ENCODE measurements around the gene NETO1.

NETO1 gene, protein sequence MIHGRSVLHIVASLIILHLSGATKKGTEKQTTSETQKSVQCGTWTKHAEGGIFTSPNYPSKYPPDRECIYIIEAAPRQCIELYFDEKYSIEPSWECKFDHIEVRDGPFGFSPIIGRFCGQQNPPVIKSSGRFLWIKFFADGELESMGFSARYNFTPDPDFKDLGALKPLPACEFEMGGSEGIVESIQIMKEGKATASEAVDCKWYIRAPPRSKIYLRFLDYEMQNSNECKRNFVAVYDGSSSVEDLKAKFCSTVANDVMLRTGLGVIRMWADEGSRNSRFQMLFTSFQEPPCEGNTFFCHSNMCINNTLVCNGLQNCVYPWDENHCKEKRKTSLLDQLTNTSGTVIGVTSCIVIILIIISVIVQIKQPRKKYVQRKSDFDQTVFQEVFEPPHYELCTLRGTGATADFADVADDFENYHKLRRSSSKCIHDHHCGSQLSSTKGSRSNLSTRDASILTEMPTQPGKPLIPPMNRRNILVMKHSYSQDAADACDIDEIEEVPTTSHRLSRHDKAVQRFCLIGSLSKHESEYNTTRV

DNA sequence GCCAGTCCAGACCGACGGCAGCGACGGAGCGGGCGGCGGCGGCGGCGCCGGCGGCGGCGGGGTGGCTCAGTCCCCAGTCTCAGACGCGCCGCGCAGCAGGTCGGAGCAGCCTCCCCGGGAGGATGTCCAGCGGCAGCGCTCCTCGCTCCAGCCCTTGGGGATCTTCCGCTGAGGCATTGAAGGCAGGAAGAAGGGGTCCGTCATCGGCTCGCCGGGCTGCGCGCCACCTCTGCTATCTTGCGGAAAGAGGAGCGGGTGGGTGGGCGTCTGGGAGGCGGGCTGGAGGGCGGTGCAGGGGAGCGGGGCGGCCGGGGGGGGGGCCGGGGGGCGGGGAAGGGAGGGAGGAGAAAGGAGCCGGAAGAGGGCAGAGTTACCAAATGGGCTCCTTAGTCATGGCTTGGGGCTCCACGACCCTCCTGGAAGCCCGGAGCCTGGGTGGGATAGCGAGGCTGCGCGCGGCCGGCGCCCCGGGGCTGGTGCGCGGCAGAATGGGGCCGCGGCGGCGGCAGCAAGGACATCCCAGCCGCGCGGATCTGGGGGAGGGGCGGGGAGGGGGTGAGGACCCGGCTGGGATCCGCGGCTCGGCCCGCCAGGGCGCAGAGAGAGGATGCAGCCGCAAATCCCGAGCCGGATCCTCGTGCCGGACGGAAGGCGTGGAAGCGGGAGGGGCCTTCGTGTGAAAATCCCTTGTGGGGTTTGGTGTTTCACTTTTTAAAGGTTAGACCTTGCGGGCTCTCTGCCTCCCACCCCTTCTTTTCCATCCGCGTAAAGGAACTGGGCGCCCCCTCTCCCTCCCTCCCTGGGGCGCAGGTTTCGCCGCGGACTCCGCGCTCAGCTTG is at the start of gene NETO1:
Gene NETO1 (minus strand): TSS at position 242 of the 839 bp plus-strand sequence. CDS start 696 bp downstream, outside the sequence.
- TF ChIP-seq, protein P1, sequence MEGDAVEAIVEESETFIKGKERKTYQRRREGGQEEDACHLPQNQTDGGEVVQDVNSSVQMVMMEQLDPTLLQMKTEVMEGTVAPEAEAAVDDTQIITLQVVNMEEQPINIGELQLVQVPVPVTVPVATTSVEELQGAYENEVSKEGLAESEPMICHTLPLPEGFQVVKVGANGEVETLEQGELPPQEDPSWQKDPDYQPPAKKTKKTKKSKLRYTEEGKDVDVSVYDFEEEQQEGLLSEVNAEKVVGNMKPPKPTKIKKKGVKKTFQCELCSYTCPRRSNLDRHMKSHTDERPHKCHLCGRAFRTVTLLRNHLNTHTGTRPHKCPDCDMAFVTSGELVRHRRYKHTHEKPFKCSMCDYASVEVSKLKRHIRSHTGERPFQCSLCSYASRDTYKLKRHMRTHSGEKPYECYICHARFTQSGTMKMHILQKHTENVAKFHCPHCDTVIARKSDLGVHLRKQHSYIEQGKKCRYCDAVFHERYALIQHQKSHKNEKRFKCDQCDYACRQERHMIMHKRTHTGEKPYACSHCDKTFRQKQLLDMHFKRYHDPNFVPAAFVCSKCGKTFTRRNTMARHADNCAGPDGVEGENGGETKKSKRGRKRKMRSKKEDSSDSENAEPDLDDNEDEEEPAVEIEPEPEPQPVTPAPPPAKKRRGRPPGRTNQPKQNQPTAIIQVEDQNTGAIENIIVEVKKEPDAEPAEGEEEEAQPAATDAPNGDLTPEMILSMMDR (IDR thresholded peaks at IDR 0.05; ENCODE audit: low read depth, low read length) = no peak
- Histone ChIP-seq H3K4me3 (ENCODE audit: low read depth, low read length) (peak within 1 kb of the TSS; percentile 57), H3K27ac (no peak within 1 kb of the TSS)

DNA sequence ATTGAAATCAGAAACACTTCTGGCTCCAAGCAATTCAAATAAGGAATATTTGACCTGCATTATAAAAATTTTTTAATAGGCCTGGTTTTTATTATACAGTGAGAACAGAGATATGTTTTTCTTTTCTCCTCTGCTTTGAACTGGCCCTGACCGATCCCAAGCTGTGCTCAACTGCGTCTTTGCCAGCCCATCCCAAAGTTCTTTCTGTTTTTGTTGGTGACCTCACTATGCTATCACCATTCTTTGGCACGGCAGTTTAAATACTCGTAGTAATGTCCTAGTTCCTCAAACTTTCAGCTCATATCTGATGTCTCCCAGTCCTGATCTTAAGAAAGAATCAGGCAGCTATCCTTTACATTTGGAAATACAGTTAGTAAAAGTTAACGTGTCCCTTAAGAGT is 42.3 kb upstream of the NETO1 start:
- Histone ChIP-seq H3K36me3 (no peaks in the 10 kb centered on the region), H3K27ac (no peak overlapping the region), H3K27me3 (ENCODE audit: insufficient read depth, low read depth, severe bottlenecking) (no peaks in the 10 kb centered on the region), H3K4me3 (ENCODE audit: low read depth, low read length) (no peak overlapping the region), H3K9me3 (ENCODE audit: severe bottlenecking) (no peaks in the 10 kb centered on the region)
- TF ChIP-seq, protein P1 (IDR thresholded peaks at IDR 0.05; ENCODE audit: low read depth, low read length) = no peak
- no peak for DNase-seq

More for the DNA sequence above, at the start of gene NETO1:
- H3K9me3 ChIP-seq (ENCODE audit: severe bottlenecking) = no peaks in the 10 kb centered on the region
- H3K27me3 ChIP-seq (ENCODE audit: insufficient read depth, low read depth, severe bottlenecking) = peaks cover 25% of the 10 kb centered on the region
- H3K36me3 ChIP-seq = no peaks in the 10 kb centered on the region
- DNase-seq = peak; percentile 56

DNA sequence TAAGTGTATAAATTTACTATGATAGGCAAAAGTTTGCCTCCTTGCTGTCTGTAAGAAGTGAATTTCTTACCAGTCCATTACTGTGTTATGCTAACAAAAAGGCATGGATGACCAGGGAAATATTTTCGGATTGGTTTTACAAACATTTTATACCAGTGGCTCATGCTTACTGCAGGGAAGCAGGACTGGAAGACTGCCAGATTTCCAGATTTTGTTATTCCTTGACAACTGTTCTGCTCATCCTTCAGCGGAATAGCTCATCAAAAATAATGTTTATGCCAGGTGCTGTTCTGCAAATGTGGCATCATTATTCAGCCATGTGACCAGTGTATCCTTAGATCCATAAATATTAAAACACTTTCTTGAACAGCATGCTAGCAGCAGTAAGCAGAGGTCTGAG is 40.4 kb upstream of the NETO1 start:
- no peak overlapping the region for H3K4me3 ChIP-seq (ENCODE audit: low read depth, low read length)
- no peak overlapping the region for H3K27ac ChIP-seq
- no peaks in the 10 kb centered on the region for H3K9me3 ChIP-seq (ENCODE audit: severe bottlenecking)
- no peaks in the 10 kb centered on the region for H3K27me3 ChIP-seq (ENCODE audit: insufficient read depth, low read depth, severe bottlenecking)
- no peaks in the 10 kb centered on the region for H3K36me3 ChIP-seq
- no peak for DNase-seq
- TF ChIP-seq, protein P1 (IDR thresholded peaks at IDR 0.05; ENCODE audit: low read depth, low read length) = no peak

DNA sequence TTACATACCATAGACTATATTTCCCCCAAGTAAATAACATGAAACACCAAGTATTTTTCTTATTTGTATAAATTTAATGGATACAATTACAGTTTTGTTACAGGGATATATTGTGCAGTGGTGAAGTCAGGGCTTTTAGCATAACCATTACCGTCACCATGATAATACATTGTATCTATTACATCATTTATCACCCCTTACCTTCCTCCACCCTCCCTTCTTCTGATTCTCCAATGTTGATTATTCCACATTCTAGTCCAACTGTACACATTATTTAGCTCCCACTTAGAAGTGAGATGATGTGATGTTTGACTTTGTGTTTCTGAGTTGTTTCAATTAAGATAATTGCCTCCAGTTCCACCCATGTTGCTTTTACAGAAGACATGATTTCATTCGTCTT is 35.2 kb upstream of the NETO1 start:
- no peaks in the 10 kb centered on the region for H3K36me3 ChIP-seq
- TF ChIP-seq, protein P1 (IDR thresholded peaks at IDR 0.05; ENCODE audit: low read depth, low read length) = no peak

DNA sequence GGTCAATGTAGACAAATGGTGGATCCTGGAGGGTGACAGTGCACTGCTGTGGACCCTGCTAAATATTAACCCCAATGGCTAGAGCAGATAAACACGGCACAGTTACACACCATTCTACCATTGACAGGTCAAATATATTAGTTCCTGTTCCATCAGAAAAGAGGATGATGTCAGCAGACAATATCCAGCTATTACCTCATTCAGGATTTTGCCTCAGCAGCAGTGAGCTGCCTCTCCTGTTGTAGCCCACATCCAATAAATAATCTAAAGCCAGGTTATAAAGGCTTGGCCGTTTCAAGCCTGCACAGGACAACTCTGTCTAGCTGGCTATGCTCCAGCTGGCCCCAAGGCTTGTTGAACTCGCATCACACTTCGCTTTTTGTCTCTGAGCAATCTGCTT is 31.6 kb upstream of the NETO1 start:
- no peaks in the 10 kb centered on the region for H3K9me3 ChIP-seq (ENCODE audit: severe bottlenecking)
- no peaks in the 10 kb centered on the region for H3K36me3 ChIP-seq
- H3K27me3 ChIP-seq (ENCODE audit: insufficient read depth, low read depth, severe bottlenecking) = no peaks in the 10 kb centered on the region
- no peak overlapping the region for H3K4me3 ChIP-seq (ENCODE audit: low read depth, low read length)
- TF ChIP-seq, protein P1 (IDR thresholded peaks at IDR 0.05; ENCODE audit: low read depth, low read length) = no peak
- no peak overlapping the region for H3K27ac ChIP-seq
- DNase-seq = no peak

More for the DNA sequence above, 35.2 kb upstream of the NETO1 start:
- Histone ChIP-seq H3K27me3 (ENCODE audit: insufficient read depth, low read depth, severe bottlenecking) (no peaks in the 10 kb centered on the region), H3K27ac (no peak overlapping the region), H3K4me3 (ENCODE audit: low read depth, low read length) (no peak overlapping the region), H3K9me3 (ENCODE audit: severe bottlenecking) (no peaks in the 10 kb centered on the region)
- DNase-seq = no peak
